Liver (tissue), 9 donors: ENCODE data around the gene LMNTD2. TPM values are rescaled to one million over a fixed set of nuclear protein-coding genes. Genes with fewer than 3 reads are reported as not detected.
A peak's percentile ranks its signal among the peaks of the same experiment; 100 is the strongest.

Source experiments
- DNase-seq: peaks from one replicate; pipeline ENCODE4 v3.0.0-alpha.2; 2017; ENCODE audit warnings: low spot score
- H3K27ac ChIP-seq, 2 donors: one replicate each; pipeline ENCODE4 v1.7.0; 2013; ENCODE audit warnings: inconsistent platforms in 2 of 2, low read length in 2 of 2, control low read depth in 1 of 2, low read depth in 1 of 2, mild to moderate bottlenecking in 1 of 2
- H3K27me3 ChIP-seq, 4 donors: one replicate each; pipeline versions ENCODE4 v1.6.1 to v1.7.0; 2013; ENCODE audit warnings: low read length in 3 of 4, inconsistent platforms in 1 of 4, mild to moderate bottlenecking in 1 of 4, moderate library complexity in 1 of 4; ENCODE audit not compliant: control insufficient read depth in 4 of 4, insufficient read depth in 4 of 4
- H3K36me3 ChIP-seq, 4 donors: one replicate each; pipeline versions ENCODE4 v1.6.1 to v1.7.0; 2013; ENCODE audit warnings: low read length in 3 of 4, mild to moderate bottlenecking in 3 of 4, low read depth in 1 of 4, moderate library complexity in 1 of 4; ENCODE audit not compliant: control insufficient read depth in 4 of 4, insufficient read depth in 3 of 4
- H3K4me1 ChIP-seq, 4 donors: one replicate each; pipeline versions ENCODE4 v1.6.1 to v1.7.0; 2013; ENCODE audit warnings: low read length in 3 of 4, mild to moderate bottlenecking in 3 of 4, moderate library complexity in 1 of 4; ENCODE audit not compliant: control insufficient read depth in 4 of 4, insufficient read depth in 4 of 4
- H3K4me3 ChIP-seq, 3 donors: one replicate each; pipeline versions ENCODE4 v1.6.1 to v1.7.0; 2013; ENCODE audit warnings: low read length in 3 of 3, control low read depth in 1 of 3, low read depth in 1 of 3, mild to moderate bottlenecking in 1 of 3
- H3K9ac ChIP-seq, 2 donors: one replicate each; pipeline ENCODE4 v1.7.0; 2013; ENCODE audit warnings: low read length in 2 of 2, mild to moderate bottlenecking in 2 of 2, moderate library complexity in 2 of 2, control low read depth in 1 of 2, low read depth in 1 of 2
- H3K9me3 ChIP-seq, 4 donors: one replicate each; pipeline versions ENCODE4 v1.6.1 to v1.7.0; 2013; ENCODE audit warnings: low read length in 3 of 4; ENCODE audit not compliant: control insufficient read depth in 4 of 4
- CTCF ChIP-seq: fragments of 150-350 bp; IDR thresholded peaks from 2 replicates; pipeline ENCODE4 v1.5.1; 2017; ENCODE audit warnings: improper control_type of control experiment, low read depth, low read length; ENCODE audit not compliant: missing input control
- HNF4G ChIP-seq: IDR thresholded peaks from 2 replicates; pipeline ENCODE4 v1.6.1; 2016; ENCODE audit warnings: antibody characterized with exemption
- RAD21 ChIP-seq, 2 donors: IDR thresholded peaks; 2 replicates each; pipeline ENCODE4 v1.6.1; 2016; ENCODE audit warnings: antibody characterized with exemption in 2 of 2, mild to moderate bottlenecking in 2 of 2
- SP1 ChIP-seq: IDR thresholded peaks from 2 replicates; pipeline ENCODE4 v1.6.1; 2018; ENCODE audit warnings: antibody characterized with exemption, mild to moderate bottlenecking
- ZBTB33 ChIP-seq: IDR thresholded peaks from 2 replicates; pipeline ENCODE4 v1.6.1; 2016; ENCODE audit warnings: antibody characterized with exemption
- WGBS: extraction: QIAGEN DNeasy Blood & Tissue Kit; methylation state at CpG from one replicate; pipeline ENCODE4 v1.1.7; 2013; 5-methylcytosine and 5-hydroxymethylcytosine counted together
- polyA plus RNA-seq, 2 donors: library from polyadenylated mRNA; stranded (reverse) in 1 of 2; unstranded in 1 of 2; fragments of 200-250 nt in 1 of 2; fragments of >200 nt in 1 of 2; fragmentation: Nextera tagmentation in 1 of 2; extraction: Ambion mirVana in 1 of 2; gene quantifications; one replicate each; pipeline versions ENCODE4 v1.2.1 to v1.2.3, GENCODE V29; 2013 to 2015
- total RNA-seq, 2 donors: library from RNA; depleted of rRNA; stranded (reverse); fragments of >200 nt; gene quantifications; one replicate each; pipeline ENCODE4 v1.2.3, GENCODE V29; 2014
- TF ChIP-seq, protein P1 (sequence below): IDR thresholded peaks from 2 replicates; pipeline ENCODE4 v1.6.1; 2016; ENCODE audit warnings: antibody characterized with exemption, mild to moderate bottlenecking
- donor health status: healthy.
- donor health status: healthy.
- donor health status: healthy.
- donor health status: healthy.
- donor health status: healthy.

LMNTD2 gene
- total and polyA plus RNA-seq, 4 donors = 1.2 to 4.6 (median 2.3) TPM

DNA sequence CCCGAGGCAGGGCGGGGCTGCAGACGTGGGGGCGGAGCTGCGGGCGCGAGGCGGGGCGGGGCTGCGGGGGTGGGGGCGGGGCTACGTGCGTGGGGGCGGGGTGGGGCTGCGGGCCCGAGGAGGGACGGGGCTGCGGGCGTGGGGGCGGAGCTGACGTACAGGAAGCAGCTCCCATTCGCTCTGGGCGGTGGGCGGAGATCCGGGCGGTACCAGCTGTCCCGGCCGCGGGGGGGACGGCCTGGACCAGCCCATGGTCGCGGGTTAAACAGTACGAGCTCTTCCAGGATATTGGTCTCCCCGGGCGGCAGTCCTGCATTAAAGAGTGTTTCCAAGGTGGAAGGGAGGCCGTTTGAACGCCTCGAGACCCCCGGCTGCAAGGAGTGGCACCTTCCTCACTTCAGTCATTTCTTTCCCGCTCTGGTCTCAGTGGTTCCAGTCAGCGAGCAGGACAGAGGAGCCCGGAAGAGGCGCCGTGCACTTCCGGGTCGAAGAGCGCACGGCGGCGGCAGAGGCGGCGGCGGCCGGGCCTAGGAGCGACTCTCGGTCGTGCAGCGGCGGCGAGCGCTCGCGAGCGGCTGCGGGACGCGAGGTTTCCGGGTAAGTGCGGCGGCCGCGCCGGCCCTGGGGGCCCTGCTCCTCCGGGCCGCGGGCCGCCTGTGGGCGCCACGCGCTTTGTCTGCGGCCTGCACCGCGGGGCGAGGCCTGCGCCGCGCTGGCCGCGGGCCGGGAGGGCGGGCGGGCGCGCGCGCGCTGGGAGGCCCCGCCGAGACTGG lies 15.6 kb upstream of the LMNTD2 start, which contains the start of gene PHRF1 (continued):
- no peak for TF ChIP-seq CTCF

- Histone ChIP-seq H3K27me3 (no peaks in the 10 kb centered on the region), H3K9me3 (no peaks in the 10 kb centered on the region), H3K4me1 (peaks cover 20 to 59% (median 49%) of the 10 kb centered on the region in 4 donors), H3K27ac (peak overlapping the region; percentile 32 to 65), H3K36me3 (no peaks in the 10 kb centered on the region), H3K9ac (no peak overlapping the region), H3K4me3 (peak overlapping the region; percentile 14 to 72 (median 48))
- 1% methylated on average over 81 of the region's 81 CpGs for WGBS
- TF ChIP-seq, protein P1, sequence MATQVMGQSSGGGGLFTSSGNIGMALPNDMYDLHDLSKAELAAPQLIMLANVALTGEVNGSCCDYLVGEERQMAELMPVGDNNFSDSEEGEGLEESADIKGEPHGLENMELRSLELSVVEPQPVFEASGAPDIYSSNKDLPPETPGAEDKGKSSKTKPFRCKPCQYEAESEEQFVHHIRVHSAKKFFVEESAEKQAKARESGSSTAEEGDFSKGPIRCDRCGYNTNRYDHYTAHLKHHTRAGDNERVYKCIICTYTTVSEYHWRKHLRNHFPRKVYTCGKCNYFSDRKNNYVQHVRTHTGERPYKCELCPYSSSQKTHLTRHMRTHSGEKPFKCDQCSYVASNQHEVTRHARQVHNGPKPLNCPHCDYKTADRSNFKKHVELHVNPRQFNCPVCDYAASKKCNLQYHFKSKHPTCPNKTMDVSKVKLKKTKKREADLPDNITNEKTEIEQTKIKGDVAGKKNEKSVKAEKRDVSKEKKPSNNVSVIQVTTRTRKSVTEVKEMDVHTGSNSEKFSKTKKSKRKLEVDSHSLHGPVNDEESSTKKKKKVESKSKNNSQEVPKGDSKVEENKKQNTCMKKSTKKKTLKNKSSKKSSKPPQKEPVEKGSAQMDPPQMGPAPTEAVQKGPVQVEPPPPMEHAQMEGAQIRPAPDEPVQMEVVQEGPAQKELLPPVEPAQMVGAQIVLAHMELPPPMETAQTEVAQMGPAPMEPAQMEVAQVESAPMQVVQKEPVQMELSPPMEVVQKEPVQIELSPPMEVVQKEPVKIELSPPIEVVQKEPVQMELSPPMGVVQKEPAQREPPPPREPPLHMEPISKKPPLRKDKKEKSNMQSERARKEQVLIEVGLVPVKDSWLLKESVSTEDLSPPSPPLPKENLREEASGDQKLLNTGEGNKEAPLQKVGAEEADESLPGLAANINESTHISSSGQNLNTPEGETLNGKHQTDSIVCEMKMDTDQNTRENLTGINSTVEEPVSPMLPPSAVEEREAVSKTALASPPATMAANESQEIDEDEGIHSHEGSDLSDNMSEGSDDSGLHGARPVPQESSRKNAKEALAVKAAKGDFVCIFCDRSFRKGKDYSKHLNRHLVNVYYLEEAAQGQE = peak; percentile 42
- no peak for TF ChIP-seq HNF4G
- TF ChIP-seq ZBTB33 = no peak
- TF ChIP-seq RAD21 (IDR thresholded peaks at IDR 0.05) = no peak
- no peak for TF ChIP-seq SP1
- TF ChIP-seq CTCF = no peak
- DNase-seq = no peak
Observed at GRCh38 chr11:575313-575995, 14.9 kb upstream of the LMNTD2 start.
